GM18502 (cell line): ENCODE measurements around the gene CHMP1A.

Source experiments
- ATAC-seq: cut with Tn5 transposase; IDR thresholded peaks from one replicate; pipeline ENCODE4 v1.9.1; 2021; ENCODE audit warnings: mild to moderate bottlenecking; ENCODE audit not compliant: unreplicated experiment, poor library complexity

The CHMP1A gene

GRCh38 chr16:89607937-89608740 lies 49.4 kb downstream of the CHMP1A start:
- no peak for ATAC-seq

DNA sequence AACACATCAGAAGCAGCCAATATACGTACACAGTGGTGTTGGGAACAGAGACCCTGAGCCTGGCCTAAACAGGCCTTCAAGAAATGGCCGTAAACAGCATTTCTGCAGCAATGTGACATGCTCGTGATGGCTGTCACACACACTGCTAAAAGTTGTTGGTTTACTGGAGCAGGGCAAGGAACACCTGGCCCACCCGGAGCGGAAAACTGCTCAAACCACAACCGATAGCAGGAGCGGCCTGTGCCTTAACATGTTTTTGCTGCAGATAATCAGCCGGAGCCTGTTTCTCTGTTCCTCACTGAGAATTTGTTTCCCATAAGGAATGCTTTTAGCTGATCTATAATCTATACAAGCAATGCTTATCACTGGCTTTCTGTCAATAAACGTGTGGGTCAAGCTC lies 50.1 kb downstream of the CHMP1A start:
- ATAC-seq, result no peak

DNA sequence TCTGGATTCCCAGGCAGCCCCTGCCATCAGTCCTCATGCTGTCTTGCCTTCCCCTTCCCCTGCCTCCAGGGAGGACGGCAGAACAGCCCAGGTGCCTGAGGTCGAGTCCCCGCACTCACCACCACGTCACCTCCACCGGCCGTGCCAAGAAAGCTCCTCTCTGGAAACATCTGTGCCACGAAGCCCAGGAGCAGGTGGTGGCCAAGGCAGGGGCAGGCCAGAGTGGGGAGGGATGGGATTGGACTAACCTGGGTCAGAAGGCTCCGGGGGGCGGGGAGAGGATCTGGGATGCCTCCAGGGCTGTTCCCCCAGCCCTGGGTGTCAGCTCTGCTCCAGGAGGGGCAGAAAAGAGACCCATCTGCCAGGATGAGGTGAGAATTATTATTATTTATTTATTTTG lies 51.5 kb downstream of the CHMP1A start:
- no peak for ATAC-seq

DNA sequence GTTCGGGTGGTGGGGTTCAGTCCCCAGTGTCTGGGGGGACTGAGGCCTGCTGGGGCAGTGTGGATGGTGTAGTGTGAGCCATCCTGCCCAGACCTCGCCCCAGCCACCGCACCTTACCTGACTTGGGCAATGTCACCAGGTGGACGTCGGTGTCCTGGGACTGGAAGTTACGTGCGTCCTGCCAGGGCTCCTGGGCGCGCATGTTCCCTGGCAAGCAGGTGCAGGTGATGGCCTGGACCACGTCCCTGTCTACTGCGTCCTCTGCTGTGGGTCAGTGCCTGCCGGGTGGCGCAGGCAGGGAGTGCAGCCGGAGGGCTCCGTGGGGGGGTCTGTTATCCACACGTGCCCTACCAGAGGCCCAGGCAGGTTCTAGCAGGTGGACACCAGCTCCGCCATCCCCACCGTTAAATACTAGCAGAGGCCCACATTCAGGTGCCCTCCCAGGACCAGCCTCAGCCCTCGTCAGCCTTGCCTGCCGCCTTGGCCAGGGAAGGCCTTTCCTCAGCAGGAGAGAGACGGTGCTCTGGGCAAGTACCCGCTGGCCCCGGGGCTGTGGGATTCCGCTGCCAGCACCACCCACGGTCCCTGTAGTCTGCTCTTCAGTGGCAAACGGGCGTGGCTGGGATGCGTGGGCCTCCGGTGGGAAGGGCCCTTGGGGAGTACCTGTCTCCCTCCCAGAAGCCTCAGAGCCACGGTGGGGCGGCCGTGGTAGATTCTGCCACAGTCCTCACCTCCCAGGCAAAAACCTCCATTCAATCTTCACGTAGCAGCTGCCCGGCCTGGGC lies 52.1 kb downstream of the CHMP1A start:
- ATAC-seq, result no peak

GRCh38 chr16:89604764-89605163 lies 52.7 kb downstream of the CHMP1A start:
- ATAC-seq, result no peak

DNA sequence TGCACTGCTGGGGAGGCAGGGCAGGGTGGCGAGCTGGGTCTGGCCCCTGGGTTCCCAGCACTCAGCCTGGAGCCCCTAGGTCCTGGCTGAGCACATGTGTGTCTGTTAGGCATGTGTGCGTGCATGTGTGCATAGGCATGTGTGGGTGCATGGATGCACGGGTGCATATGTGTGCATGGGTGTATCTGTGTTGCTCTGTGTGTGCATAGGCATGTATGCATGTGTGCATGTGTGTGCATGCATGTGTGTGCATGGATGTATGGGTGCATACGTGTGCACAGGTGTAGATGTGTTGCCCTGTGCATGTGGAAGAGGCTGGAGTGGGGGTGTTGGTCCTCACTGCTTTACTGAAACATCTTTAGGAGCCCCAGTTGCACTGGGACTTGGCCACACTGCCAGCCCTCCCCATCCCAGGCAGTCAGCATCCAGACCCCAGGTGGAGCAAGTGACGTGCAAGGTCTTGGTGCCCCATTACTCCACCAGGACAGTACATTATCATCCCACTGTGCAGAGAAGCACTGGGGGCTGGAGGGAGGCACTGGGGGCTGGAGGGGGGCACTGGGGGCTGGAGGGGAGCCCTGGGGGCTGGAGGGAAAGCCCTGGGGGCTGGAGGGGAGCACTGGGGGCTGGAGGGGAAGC lies 54.4 kb downstream of the CHMP1A start:
- ATAC-seq, result no peak

GRCh38 chr16:89602273-89602951 lies 55.1 kb downstream of the CHMP1A start:
- ATAC-seq, result no peak

GRCh38 chr16:89601906-89602272 lies 55.6 kb downstream of the CHMP1A start:
- ATAC-seq, result no peak

DNA sequence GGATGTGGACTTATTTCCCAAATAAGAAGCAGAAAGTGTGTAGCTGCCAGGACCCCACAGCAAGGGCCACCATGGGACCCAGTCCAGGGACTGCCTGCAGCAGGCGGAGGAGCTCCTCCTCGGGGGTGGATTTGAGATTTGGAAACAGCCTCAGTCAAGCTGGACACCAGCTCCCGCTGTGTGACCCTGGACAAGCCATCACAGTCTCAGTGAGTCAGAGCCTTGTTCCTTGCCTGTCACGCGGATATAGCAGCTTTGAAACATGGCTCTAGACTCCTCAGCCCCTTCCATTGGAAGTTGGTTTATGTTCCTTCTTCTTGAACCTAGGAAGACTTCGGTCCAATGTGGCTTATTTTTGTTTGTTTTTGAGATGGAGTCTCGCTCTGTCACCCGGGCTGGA lies 56.6 kb downstream of the CHMP1A start:
- no peak for ATAC-seq

DNA sequence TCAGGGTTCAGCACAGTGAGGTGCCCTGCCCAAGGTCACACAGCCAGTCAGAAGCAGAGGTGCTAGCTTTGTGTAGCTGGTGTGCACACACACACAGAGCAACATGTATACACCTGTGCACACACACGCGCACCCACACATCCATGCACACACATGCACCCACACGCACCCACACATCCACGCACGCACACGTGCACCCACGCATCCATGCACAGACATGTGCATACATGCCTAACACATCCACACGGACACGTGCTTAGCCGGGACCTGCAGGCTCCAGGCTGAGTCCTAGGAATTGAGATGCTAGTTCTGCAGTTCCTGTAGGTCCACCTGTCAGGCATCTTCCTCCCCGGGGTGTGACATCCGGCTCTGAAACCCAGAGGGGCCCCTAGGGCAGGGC lies 57.1 kb downstream of the CHMP1A start:
- ATAC-seq, result no peak

- no peak for ATAC-seq
These were observed 57.6 kb downstream of the CHMP1A start for GRCh38 chr16:89599902-89600301.

GRCh38 chr16:89599451-89599858 lies 58.1 kb downstream of the CHMP1A start:
- no peak for ATAC-seq

- no peak for ATAC-seq
These were observed 59.3 kb downstream of the CHMP1A start for GRCh38 chr16:89598199-89598598.

DNA sequence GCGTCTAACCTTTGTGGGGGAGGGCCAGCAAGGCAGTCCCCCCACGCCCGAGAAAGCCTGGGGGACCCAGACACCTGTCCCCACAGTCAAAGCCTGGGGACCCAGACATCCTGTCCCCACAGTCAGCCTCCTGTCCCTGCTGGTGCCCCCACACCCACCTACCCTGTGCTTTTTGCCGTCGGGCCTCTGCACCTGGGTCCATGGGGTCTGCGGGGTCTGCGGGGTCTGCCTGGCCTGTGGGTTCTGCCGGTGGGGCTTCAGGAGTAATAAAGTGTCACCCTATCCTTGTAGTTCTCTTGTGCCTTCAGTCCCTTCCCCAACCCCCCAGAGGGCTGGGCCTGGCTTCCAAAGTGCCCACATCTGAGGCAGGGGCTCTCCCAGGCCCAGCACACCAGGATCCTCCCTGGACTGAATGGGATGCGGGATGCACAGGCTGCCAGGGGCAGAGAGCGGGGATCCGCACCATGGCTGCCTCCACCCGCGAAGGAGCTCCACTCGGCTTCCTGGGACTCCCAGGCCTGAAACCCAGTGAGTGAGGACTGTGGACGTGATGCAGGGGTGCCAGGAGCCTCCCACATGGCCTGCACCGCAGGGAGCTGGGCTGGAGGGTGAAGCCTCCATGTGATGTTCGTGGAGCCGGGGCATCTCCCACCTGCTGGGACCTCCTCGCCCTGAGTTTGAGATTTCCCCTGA lies 60.4 kb downstream of the CHMP1A start:
- no peak for ATAC-seq

DNA sequence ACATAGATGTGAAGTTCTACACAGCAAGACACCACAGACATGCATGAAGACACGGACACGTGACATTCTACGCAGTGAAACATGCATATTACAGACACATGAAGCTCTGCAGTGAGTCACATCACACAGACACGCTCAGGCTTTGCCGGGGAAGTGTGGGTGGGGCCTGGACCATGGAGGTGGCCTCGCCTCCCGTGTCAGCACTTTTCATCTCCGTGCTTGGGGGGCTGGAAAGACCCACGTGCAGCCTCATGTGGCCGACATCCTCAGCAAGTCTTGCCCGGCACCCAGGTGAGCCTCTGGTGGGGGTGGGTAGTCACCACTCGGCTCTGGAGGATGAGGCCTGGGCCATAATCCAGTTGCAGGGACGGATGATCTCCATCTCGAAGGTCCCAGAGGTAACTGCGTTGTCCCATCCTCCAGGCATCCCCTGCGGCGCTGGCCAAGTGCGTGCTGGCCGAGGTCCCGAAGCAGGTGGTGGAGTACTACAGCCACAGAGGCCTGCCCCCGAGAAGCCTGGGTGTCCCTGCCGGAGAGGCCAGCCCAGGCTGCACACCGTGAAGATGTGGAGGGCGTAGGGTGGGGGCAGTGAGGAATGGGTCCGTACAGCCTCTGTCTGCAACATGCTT lies 61.3 kb downstream of the CHMP1A start:
- no peak for ATAC-seq

- ATAC-seq, result no peak
These were observed 62.0 kb downstream of the CHMP1A start for GRCh38 chr16:89595330-89596060.
